Activated T-cell treated with anti-CD3 and anti-CD28 coated beads, Interleukin-2, amount 50 U/mL, for 72 hours (primary cell): Measurements from ENCODE around the gene LCP2. TPM values are rescaled to one million over a fixed set of nuclear protein-coding genes. Genes with fewer than 3 reads are reported as not detected.

Experiments used
- ATAC-seq, 2 donors: fragments of 150-1000 bp; cut with Tn5 transposase; replicated peaks in 1 of 2; 2 replicates each; pipeline ENCODE4 v1.10.0; 2021; ENCODE audit warnings: moderate library complexity in 2 of 2, mild to moderate bottlenecking in 1 of 2
- DNase-seq, 2 donors: peaks; one replicate each; pipeline ENCODE4 v3.0.0; 2021 to 2022; ENCODE audit warnings: mixed read lengths in 1 of 2
- H3K27ac Mint-ChIP-seq: one replicate; pipeline ENCODE4 v1.8.0; 2022; ENCODE audit warnings: mild to moderate bottlenecking, moderate library complexity, mixed read lengths
- H3K27me3 Mint-ChIP-seq: one replicate; pipeline ENCODE4 v1.8.0; 2022; ENCODE audit warnings: low read depth, mixed read lengths
- H3K36me3 Mint-ChIP-seq, 2 donors: one replicate each; pipeline ENCODE4 v1.8.0; 2022; ENCODE audit warnings: mixed read lengths in 2 of 2, mild to moderate bottlenecking in 1 of 2; ENCODE audit not compliant: insufficient read depth in 2 of 2
- H3K4me1 Mint-ChIP-seq: one replicate; pipeline ENCODE4 v1.8.0; 2022; ENCODE audit warnings: low read depth, mixed read lengths
- H3K4me3 Mint-ChIP-seq, 2 donors: one replicate each; pipeline ENCODE4 v1.8.0; 2022; ENCODE audit warnings: mild to moderate bottlenecking in 2 of 2, mixed read lengths in 2 of 2, moderate library complexity in 2 of 2
- H3K9me3 Mint-ChIP-seq, 2 donors: one replicate each; pipeline ENCODE4 v1.8.0; 2022; ENCODE audit warnings: mixed read lengths in 2 of 2
- total RNA-seq, 2 donors: library from RNA; stranded (reverse); gene quantifications; one replicate each; pipeline ENCODE4 v1.2.3, GENCODE V29; 2022

Gene LCP2
- total RNA-seq, 2 donors from 2014 or later = 162 to 190 TPM

DNA sequence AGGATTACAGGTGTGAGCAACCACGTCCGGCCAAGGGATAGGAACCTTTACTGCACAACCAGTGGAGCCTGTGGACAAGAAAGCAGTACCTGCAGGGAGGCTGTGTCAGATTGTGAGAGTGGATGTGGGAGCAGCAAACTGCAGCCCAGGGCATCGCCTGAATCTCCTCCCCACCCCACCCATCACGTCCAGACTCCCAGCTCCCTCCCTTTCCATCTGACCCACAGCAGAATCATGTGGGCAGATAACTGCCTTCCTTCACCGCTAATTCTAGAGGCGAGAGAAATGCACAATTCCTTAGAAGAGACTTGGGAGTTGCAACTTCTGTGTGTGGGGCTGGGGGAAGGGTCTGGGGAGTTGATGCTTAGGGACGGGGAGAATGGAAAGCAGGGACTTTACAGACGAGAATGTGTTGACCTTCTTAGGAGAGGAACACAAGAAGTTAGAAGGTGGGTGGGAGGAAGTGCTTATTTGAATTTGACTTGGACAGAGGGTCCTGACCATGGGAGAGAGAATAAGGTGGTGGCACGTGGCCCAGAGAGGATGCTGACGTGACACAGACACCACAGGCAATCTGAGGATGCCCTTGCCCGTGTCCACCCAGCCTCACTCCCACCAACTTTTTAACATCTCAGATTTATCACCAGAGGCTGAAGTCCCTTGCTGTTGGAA lies 4.5 kb upstream of the LCP2 start:
- H3K9me3 Mint-ChIP-seq = no peaks in the 10 kb centered on the region
- ATAC-seq (no peak), DNase-seq (no peak)
- H3K36me3 Mint-ChIP-seq = peaks cover 4 to 10% of the 10 kb centered on the region in 2 donors
- peaks cover 88% of the 10 kb centered on the region for H3K4me1 Mint-ChIP-seq
- no peaks in the 10 kb centered on the region for H3K27me3 Mint-ChIP-seq
- peak overlapping the region; percentile 92 for H3K27ac Mint-ChIP-seq
- H3K4me3 Mint-ChIP-seq = peak overlapping the region; percentile 87 to 97

- DNase-seq (no peak), ATAC-seq (no peak)
- peaks cover 78% of the 10 kb centered on the region for H3K4me1 Mint-ChIP-seq
- peaks cover 14 to 17% of the 10 kb centered on the region in 2 donors for H3K36me3 Mint-ChIP-seq
- peak overlapping the region; percentile 14 for H3K27ac Mint-ChIP-seq
- no peaks in the 10 kb centered on the region for H3K27me3 Mint-ChIP-seq
- H3K4me3 Mint-ChIP-seq = peak overlapping the region; percentile 19 to 43
- H3K9me3 Mint-ChIP-seq = no peaks in the 10 kb centered on the region
Observed at GRCh38 chr5:170301149-170301548, 3.6 kb upstream of the LCP2 start.

DNA sequence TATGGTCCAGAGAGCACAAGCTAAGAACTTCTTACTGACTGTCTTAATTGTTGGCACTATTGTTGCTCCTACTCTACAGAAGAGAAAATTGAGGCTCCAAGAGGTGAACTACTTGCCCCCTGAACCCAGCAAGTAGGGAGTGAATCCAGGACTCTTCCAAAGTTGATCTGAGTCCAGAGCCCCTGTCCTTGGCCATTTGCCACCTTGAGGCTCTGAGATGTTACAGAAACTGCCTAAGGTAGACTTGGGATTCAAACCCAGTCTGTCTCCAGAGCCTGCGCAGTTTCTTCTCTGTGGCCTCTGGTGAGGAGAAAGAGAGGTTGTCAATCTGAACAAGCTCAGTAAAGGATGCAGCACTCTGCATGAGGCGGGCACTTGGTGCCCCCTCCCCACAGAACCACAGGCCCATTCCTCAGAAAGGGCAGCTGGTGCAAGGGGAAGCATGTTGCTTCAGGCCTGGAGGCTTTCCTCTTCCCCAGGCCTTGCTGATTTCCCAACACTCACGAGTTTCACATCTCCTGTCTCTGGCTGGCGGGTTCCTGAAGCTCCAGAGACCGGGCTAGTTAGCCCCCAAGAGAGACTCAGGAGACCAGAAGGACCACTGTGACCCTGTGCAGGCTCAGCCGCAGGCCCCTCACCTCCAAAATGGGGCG lies 2.9 kb upstream of the LCP2 start:
- Mint-ChIP-seq H3K4me3 (no peak overlapping the region), H3K27ac (peak overlapping the region; percentile 27), H3K9me3 (no peaks in the 10 kb centered on the region), H3K36me3 (peaks cover 18 to 24% of the 10 kb centered on the region in 2 donors), H3K27me3 (no peaks in the 10 kb centered on the region), H3K4me1 (peaks cover 72% of the 10 kb centered on the region)
- DNase-seq = no peak
- no peak for ATAC-seq

GRCh38 chr5:170296935-170297588 lies 515 bp downstream of the LCP2 start:
- H3K36me3 Mint-ChIP-seq = peaks cover 33 to 46% of the 10 kb centered on the region in 2 donors
- no peaks in the 10 kb centered on the region for H3K9me3 Mint-ChIP-seq
- H3K27ac Mint-ChIP-seq = peak overlapping the region; percentile 100

DNA sequence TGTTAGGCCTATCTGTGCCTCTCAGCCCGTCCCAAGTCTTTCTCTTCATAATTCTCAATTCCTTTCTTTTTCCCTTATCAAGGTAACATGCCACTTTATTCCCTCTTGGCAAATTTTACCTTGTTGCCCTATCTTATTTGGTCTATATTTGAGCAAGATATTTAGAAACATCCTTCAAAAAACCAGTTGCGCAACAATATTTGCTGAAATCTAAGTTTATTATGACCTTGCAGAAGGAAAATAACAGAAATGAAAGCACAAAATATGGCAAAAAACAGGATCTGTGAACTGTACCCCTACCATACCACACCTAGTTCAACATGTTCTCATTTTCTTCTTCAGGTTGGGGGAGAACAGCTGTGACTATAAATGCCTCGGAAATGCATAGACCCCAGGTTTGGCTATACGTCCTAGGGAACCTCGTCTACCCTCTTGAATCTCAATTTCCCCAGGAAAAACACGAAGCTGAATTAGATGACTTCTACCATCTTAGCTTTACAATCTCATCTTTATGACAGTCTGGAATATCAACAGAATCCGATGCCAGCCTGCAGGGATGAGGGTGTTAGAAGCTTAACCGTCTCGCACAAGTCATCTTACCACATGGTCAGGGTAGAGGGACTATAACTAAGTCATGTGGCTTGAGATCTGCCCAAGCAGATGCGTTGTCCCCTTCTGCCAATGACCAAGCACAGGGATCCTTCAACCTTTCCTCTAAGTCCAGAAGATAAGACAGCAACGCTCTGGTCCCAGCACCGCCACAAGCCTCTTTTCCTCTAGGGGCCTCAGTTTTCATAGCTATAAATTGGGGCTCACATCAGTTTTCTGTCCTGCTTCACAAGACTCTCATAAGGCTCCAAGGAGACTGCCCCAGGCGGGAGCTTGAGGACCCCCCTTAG lies 1.3 kb downstream of the LCP2 start:
- Mint-ChIP-seq H3K27me3 (no peaks in the 10 kb centered on the region), H3K4me3 (peak overlapping the region; percentile 98), H3K36me3 (peaks cover 37 to 54% of the 10 kb centered on the region in 2 donors), H3K9me3 (no peaks in the 10 kb centered on the region), H3K4me1 (peaks cover 73% of the 10 kb centered on the region), H3K27ac (peak overlapping the region; percentile 100)
- DNase-seq (no peak), ATAC-seq (no peak)

More at GRCh38 chr5:170296935-170297588, 515 bp downstream of the LCP2 start:
- H3K4me1 Mint-ChIP-seq = peaks cover 73% of the 10 kb centered on the region
- DNase-seq (no peak), ATAC-seq (peak; percentile 9 to 10)
- no peaks in the 10 kb centered on the region for H3K27me3 Mint-ChIP-seq
- peak overlapping the region; percentile 98 for H3K4me3 Mint-ChIP-seq

DNA sequence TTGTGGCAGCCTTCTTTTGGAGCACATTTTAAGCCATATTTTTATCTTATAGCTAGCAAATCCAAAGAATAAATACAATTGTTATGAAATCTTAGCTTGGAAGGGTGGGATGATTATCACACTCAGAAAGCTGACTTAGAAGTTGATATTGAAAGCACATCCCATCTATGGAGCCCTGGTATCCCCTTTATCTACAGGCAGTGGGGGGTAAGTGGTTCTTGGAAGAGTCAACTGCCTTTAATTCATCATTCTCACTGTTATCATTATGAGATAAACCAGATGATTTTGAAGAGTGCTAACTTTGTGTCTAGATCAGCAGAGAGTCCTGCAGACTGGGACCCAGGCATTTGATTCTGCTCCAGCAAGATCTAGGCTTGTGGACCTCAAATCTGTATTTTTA lies 3.0 kb downstream of the LCP2 start:
- H3K27me3 Mint-ChIP-seq = no peaks in the 10 kb centered on the region
- no peak for DNase-seq
- H3K4me1 Mint-ChIP-seq = peaks cover 75% of the 10 kb centered on the region
- H3K27ac Mint-ChIP-seq = peak overlapping the region; percentile 100
- H3K36me3 Mint-ChIP-seq = peaks cover 53 to 71% of the 10 kb centered on the region in 2 donors
- peak overlapping the region; percentile 98 for H3K4me3 Mint-ChIP-seq
- no peak for ATAC-seq
- no peaks in the 10 kb centered on the region for H3K9me3 Mint-ChIP-seq

DNA sequence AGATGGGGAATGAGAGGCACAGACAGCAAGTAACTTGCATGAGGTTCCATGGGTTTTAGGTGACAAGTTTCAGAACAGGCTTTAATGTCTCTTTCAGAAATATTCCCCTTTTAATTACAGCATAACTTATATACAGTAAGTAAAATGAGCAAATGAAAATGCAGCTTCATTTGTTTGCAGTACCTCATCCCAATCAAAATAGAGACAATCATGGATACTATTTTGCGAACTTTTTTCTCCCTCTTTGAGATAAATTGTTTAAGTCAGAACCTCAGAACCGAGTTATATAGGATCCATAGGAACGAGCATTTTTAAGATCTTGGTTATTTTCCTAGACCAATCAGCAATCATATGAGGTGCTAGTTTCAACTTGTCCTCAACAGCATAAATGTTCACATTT lies 3.5 kb downstream of the LCP2 start:
- Mint-ChIP-seq H3K4me1 (peaks cover 76% of the 10 kb centered on the region), H3K9me3 (no peaks in the 10 kb centered on the region)

DNA sequence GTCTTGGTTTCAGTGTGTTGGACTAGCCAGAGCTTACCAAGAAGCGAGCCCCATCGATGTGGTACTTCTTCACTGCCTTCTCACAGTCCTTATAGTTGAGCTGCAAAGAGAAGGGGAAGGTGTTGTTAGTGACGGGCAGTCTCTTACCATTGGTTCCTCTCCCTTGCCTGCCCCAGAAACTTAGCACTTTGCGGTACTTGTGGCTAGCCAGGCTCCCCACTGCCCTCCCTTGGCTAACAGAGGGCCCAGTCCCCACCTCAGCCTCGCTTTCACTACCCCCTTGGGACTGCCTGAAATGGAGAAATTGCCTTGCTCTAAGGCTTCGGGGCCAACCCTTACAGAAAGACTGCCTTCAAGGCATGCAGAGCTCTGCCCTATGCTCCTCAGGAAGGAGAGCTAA lies 4.3 kb downstream of the LCP2 start:
- Mint-ChIP-seq H3K27ac (peak overlapping the region; percentile 100), H3K4me1 (peaks cover 76% of the 10 kb centered on the region), H3K27me3 (no peaks in the 10 kb centered on the region), H3K36me3 (peaks cover 56 to 84% of the 10 kb centered on the region in 2 donors), H3K9me3 (no peaks in the 10 kb centered on the region), H3K4me3 (peak overlapping the region; percentile 98)
- DNase-seq = peak; percentile 69 to 76
- ATAC-seq = peak; percentile 47 to 62

More for the DNA sequence above, 3.5 kb downstream of the LCP2 start:
- peaks cover 55 to 76% of the 10 kb centered on the region in 2 donors for H3K36me3 Mint-ChIP-seq
- ATAC-seq (no peak), DNase-seq (no peak)
- H3K27ac Mint-ChIP-seq = peak overlapping the region; percentile 100
- H3K4me3 Mint-ChIP-seq = peak overlapping the region; percentile 98
- H3K27me3 Mint-ChIP-seq = no peaks in the 10 kb centered on the region

DNA sequence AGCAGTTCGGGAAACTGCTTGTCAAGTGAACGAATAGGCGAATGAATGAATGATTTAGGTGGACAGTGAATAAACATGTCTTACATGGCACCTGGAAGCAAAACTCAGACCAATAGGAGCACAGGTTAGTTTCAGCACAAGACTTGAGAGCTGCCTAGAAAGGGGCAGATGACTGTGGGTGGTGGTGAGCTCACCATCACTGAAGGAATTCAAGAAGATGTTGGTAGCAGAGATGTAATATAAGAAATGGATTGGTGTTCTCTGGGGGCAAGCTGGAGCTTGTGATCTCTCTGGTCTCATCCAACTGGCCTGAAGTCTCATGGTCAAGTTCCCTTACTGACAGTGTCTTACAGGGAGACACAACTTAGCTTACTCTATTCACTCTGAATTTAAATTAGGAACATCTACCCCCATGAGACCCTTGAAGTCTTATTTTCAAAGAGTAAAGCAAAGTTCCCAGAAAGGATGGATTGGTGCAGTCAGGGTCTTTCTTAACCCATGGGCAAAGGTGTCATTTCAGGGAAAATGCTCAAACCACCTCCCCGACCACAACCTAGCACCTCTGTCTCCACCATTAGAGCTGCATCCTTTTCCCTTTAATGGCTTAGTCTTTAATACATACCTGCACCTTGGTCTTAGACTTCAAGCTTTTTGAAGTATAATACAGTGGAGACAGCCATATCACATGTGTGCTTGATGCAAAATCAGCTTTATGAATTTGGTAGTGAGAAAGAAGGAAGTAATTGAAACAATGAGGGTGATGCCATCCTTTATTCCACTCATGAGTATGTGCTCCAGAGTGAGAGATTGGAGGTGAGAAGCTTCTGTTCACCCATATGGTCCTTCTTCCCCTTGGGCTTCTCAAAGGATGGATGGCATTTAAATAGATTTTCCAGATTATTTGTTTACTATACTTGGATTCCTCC lies 5.1 kb downstream of the LCP2 start:
- Mint-ChIP-seq H3K36me3 (peaks cover 60 to 83% of the 10 kb centered on the region in 2 donors), H3K9me3 (no peaks in the 10 kb centered on the region), H3K4me1 (peaks cover 79% of the 10 kb centered on the region), H3K27ac (peak overlapping the region; percentile 100), H3K4me3 (peak overlapping the region; percentile 98), H3K27me3 (no peaks in the 10 kb centered on the region)
- no peak for DNase-seq
- ATAC-seq = no peak

DNA sequence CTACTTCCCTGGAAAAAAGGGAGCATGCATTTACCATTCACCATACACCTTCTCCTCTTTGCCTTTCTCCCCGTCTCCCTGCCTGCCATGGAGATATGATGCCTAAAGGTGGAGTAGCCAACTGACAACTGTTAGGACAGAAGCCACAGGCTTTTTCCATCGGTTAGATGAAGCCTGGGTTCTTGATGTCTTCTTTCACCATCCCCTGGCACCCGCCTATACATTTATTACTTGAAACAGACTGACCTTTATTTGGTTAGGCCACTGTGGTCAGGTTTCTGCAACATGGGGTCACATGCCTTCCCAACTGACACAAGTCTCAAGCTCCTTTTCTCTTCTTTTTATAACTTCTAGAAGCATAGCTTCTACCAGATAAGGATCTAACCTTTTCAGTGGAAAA lies 7.1 kb downstream of the LCP2 start:
- DNase-seq (no peak), ATAC-seq (no peak)
- peaks cover 97% of the 10 kb centered on the region for H3K4me1 Mint-ChIP-seq
- peak overlapping the region; percentile 98 for H3K4me3 Mint-ChIP-seq
- H3K27me3 Mint-ChIP-seq = no peaks in the 10 kb centered on the region
- H3K9me3 Mint-ChIP-seq = no peaks in the 10 kb centered on the region
- H3K36me3 Mint-ChIP-seq = peaks cover 53 to 86% of the 10 kb centered on the region in 2 donors
- peak overlapping the region; percentile 100 for H3K27ac Mint-ChIP-seq

DNA sequence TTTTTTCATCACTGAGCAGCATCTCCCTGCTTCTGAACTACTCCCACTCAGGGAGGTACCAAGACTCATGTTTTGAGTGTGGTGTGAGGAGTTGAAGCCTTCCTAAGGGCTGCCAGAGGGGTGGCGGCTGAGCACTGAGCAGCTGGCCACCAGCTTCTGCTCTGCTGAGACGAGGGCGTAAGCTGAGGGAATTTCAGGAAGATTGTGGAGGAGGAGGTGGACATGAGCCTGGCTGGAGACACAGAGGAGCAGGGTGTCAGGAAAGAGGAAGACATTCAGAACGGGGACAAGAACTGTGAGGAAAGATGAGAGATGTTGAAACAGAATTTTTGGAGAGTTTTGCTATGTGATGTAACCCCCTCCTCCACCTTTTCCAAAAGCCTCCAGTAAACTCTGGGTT lies 7.8 kb downstream of the LCP2 start:
- ATAC-seq (peak; percentile 26 to 29), DNase-seq (no peak)
- H3K27me3 Mint-ChIP-seq = no peaks in the 10 kb centered on the region
- H3K27ac Mint-ChIP-seq = peak overlapping the region; percentile 100
- H3K4me3 Mint-ChIP-seq = peak overlapping the region; percentile 98
- peaks cover 51 to 88% of the 10 kb centered on the region in 2 donors for H3K36me3 Mint-ChIP-seq
- peaks cover 99% of the 10 kb centered on the region for H3K4me1 Mint-ChIP-seq
- no peaks in the 10 kb centered on the region for H3K9me3 Mint-ChIP-seq

DNA sequence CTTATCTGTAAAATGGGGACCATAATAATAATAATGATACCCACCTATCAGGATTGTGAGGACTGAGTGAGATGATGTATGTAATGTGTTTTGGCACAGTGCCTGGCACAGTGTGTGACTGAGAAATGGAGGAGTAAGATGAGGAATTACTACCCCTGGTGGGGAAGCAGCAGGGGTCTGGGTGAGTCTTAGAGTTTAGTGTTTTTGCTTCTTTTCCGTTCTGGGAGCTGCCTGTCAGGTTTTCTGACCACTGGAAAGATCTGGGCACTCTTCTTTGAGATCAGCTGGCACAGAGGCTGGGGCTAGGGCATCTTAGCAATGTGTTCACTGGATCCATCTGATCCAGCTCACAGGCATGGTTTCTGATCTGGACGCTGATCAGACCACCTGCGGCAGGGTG lies 8.5 kb downstream of the LCP2 start:
- DNase-seq (no peak), ATAC-seq (peak in 1 of 2 donors; percentile 49)
- H3K4me1 Mint-ChIP-seq = peaks cover 99% of the 10 kb centered on the region
- H3K36me3 Mint-ChIP-seq = peaks cover 52 to 91% of the 10 kb centered on the region in 2 donors
- H3K27ac Mint-ChIP-seq = peak overlapping the region; percentile 100
- H3K4me3 Mint-ChIP-seq = peak overlapping the region; percentile 98
- no peaks in the 10 kb centered on the region for H3K9me3 Mint-ChIP-seq
- no peaks in the 10 kb centered on the region for H3K27me3 Mint-ChIP-seq
